H1 (cell line): ENCODE results near the gene TIMM10. TPM values are rescaled to one million over a fixed set of nuclear protein-coding genes. Genes with fewer than 3 reads are reported as not detected.

Experiments
- CTCF ChIA-PET: fragments of 300-600 bp; sonication (Branson Sonifier 250); formaldehyde crosslinking; loops from one replicate; lab custom pipeline; 2021; ENCODE audit not compliant: partially characterized antibody; lab: Charles Lee
- POLR2A ChIA-PET: fragments of 300-600 bp; sonication (Branson Sonifier 250); formaldehyde crosslinking; loops from one replicate; lab custom pipeline; 2021; ENCODE audit warnings: inconsistent platforms; ENCODE audit not compliant: partially characterized antibody; lab: Charles Lee
- DNase-seq, 2 experiments: peaks; one replicate each; pipeline versions ENCODE4 v3.0.0 to v3.0.0-alpha.2; 2010 to 2022; ENCODE audit warnings: low spot score in 2 of 2, low read depth in 1 of 2, mixed read lengths in 1 of 2
- FAIRE-seq: peaks from 2 replicates; lab custom pipeline; 2011; peaks lifted over from hg19 to GRCh38; lab: Jason Lieb, UNC
- H2AFZ ChIP-seq: 2 replicates; pipeline ENCODE4 v1.8.1; 2012; ENCODE audit warnings: low read length, inconsistent platforms
- H2AK5ac ChIP-seq: 2 replicates; pipeline ENCODE4 v1.6.1; 2013; ENCODE audit warnings: low read depth, low read length
- H2BK120ac ChIP-seq: replicated peaks from 2 replicates; pipeline ENCODE3; 2013; ENCODE audit warnings: low read depth, low read length, inconsistent platforms
- H2BK12ac ChIP-seq: 2 replicates; pipeline ENCODE4 v1.6.1; 2013; ENCODE audit warnings: low read depth, low read length
- H2BK15ac ChIP-seq: 2 replicates; pipeline ENCODE4 v1.6.1; 2013; ENCODE audit warnings: low read length
- H2BK20ac ChIP-seq: 2 replicates; pipeline ENCODE4 v1.6.1; 2013; ENCODE audit warnings: low read length
- H2BK5ac ChIP-seq: 2 replicates; pipeline ENCODE4 v1.6.1; 2013; ENCODE audit warnings: low read depth, low read length
- H3K14ac ChIP-seq: 2 replicates; pipeline ENCODE4 v1.6.1; 2013; ENCODE audit warnings: inconsistent platforms; ENCODE audit not compliant: insufficient read length
- H3K18ac ChIP-seq: 2 replicates; pipeline ENCODE4 v1.6.1; 2013; ENCODE audit warnings: low read length; ENCODE audit errors: extremely low read depth
- H3K23ac ChIP-seq: 2 replicates; pipeline ENCODE4 v1.6.1; 2013; ENCODE audit warnings: inconsistent platforms; ENCODE audit not compliant: insufficient read length
- H3K23me2 ChIP-seq: 2 replicates; pipeline ENCODE4 v1.6.1; 2013; ENCODE audit warnings: low read depth, low read length
- H3K27ac ChIP-seq: 2 replicates; pipeline ENCODE4 v1.6.1; 2011; ENCODE audit warnings: low read depth, low read length, inconsistent platforms
- H3K27me3 ChIP-seq, 4 experiments: replicated peaks in 1 of 4; 1 replicate in 1 of 4; 2 replicates in 3 of 4; pipeline versions ENCODE4 v1.6.1 to v1.8.1; 2011 to 2013; ENCODE audit warnings: low read length in 3 of 4, mild to moderate bottlenecking in 3 of 4, inconsistent platforms in 2 of 4, mixed read lengths in 2 of 4, moderate library complexity in 1 of 4; ENCODE audit not compliant: control insufficient read depth in 3 of 4, insufficient read depth in 3 of 4; ENCODE audit errors: extremely low read depth in 1 of 4
- H3K36me3 ChIP-seq, 4 experiments: 2 replicates each; pipeline versions ENCODE4 v1.6.1 to v1.8.1; 2011 to 2013; ENCODE audit warnings: mild to moderate bottlenecking in 4 of 4, low read length in 3 of 4, moderate library complexity in 2 of 4, control low read depth in 1 of 4, inconsistent platforms in 1 of 4; ENCODE audit not compliant: insufficient read depth in 4 of 4, control insufficient read depth in 2 of 4
- H3K4ac ChIP-seq: replicated peaks from 2 replicates; pipeline ENCODE3; 2013; ENCODE audit warnings: low read length, low read depth, mixed read lengths, inconsistent platforms; ENCODE audit not compliant: insufficient read length
- H3K4me1 ChIP-seq, 4 experiments: replicated peaks in 1 of 4; 1 replicate in 1 of 4; 2 replicates in 3 of 4; pipeline versions ENCODE4 v1.6.1 to v1.8.1; 2011 to 2013; ENCODE audit warnings: low read length in 3 of 4, inconsistent platforms in 2 of 4, mixed read lengths in 1 of 4; ENCODE audit not compliant: insufficient read depth in 4 of 4, control insufficient read depth in 3 of 4
- H3K4me2 ChIP-seq, 2 experiments: 2 replicates each; pipeline versions ENCODE4 v1.6.1 to v1.8.1; 2011 to 2013; ENCODE audit warnings: low read depth in 2 of 2, low read length in 2 of 2, control low read depth in 1 of 2, inconsistent platforms in 1 of 2, mild to moderate bottlenecking in 1 of 2; ENCODE audit not compliant: insufficient read depth in 1 of 2
- H3K4me3 ChIP-seq, 4 experiments: fragments of 200-600, 300-600 bp in 1 of 4; sonication (generic), shearing (Covaris generic), sonication (Bioruptor Twin) in 1 of 4; 2 replicates each; pipeline versions ENCODE4 v1.5.1 to v1.8.1; 2011 to 2016; ENCODE audit warnings: low read length in 4 of 4, low read depth in 3 of 4, control low read depth in 2 of 4, inconsistent platforms in 2 of 4, mild to moderate bottlenecking in 2 of 4, mixed read lengths in 1 of 4, moderate library complexity in 1 of 4; ENCODE audit not compliant: insufficient read depth in 2 of 4; ENCODE audit errors: extremely low read depth in 1 of 4
- H3K56ac ChIP-seq: replicated peaks from 2 replicates; pipeline ENCODE3; 2013; ENCODE audit warnings: low read depth, mild to moderate bottlenecking, mixed read lengths, low read length, inconsistent platforms; ENCODE audit not compliant: insufficient read length
- H3K79me1 ChIP-seq: 2 replicates; pipeline ENCODE4 v1.6.1; 2013; ENCODE audit warnings: low read depth, low read length, control low read depth
- H3K79me2 ChIP-seq, 2 experiments: 2 replicates each; pipeline versions ENCODE4 v1.6.1 to v1.8.1; 2012 to 2013; ENCODE audit warnings: low read length in 2 of 2, mild to moderate bottlenecking in 2 of 2, inconsistent platforms in 1 of 2; ENCODE audit not compliant: insufficient read depth in 2 of 2, control insufficient read depth in 1 of 2
- H3K9ac ChIP-seq, 4 experiments: replicated peaks in 1 of 4; 1 replicate in 1 of 4; 2 replicates in 3 of 4; pipeline versions ENCODE4 v1.6.1 to v1.8.1; 2011 to 2013; ENCODE audit warnings: low read depth in 3 of 4, low read length in 3 of 4, control low read depth in 2 of 4, mild to moderate bottlenecking in 2 of 4, moderate library complexity in 2 of 4, inconsistent platforms in 1 of 4; ENCODE audit errors: extremely low read depth in 1 of 4
- H3K9me3 ChIP-seq, 2 experiments: 2 replicates each; pipeline versions ENCODE4 v1.6.1 to v1.8.1; 2012 to 2013; ENCODE audit warnings: mild to moderate bottlenecking in 2 of 2, moderate library complexity in 2 of 2, control low read depth in 1 of 2, inconsistent platforms in 1 of 2, low read depth in 1 of 2, low read length in 1 of 2, mixed read lengths in 1 of 2; ENCODE audit not compliant: insufficient read depth in 2 of 2
- H4K20me1 ChIP-seq, 2 experiments: replicated peaks in 1 of 2; 2 replicates each; pipeline versions ENCODE3 to v1.8.1; 2011 to 2013; ENCODE audit warnings: inconsistent platforms in 2 of 2, low read length in 2 of 2, mild to moderate bottlenecking in 1 of 2; ENCODE audit not compliant: insufficient read depth in 2 of 2, control insufficient read depth in 1 of 2
- H4K5ac ChIP-seq: 2 replicates; pipeline ENCODE4 v1.6.1; 2013; ENCODE audit warnings: low read length, low read depth, mixed read lengths, inconsistent platforms; ENCODE audit not compliant: insufficient read length
- H4K8ac ChIP-seq: 2 replicates; pipeline ENCODE4 v1.8.0; 2013; ENCODE audit warnings: mild to moderate bottlenecking, moderate library complexity, low read length, inconsistent platforms; ENCODE audit not compliant: insufficient read depth; ENCODE audit errors: extremely low read depth
- H4K91ac ChIP-seq: replicated peaks from 2 replicates; pipeline ENCODE3; 2013; ENCODE audit warnings: low read length, mixed read lengths, inconsistent platforms; ENCODE audit not compliant: insufficient read length
- BRCA1 ChIP-seq: IDR thresholded peaks from 2 replicates; pipeline ENCODE4 v1.6.1; 2012; ENCODE audit warnings: low read depth, low read length, improper control_type of control experiment
- CBX5 ChIP-seq: fragments of 300-800, 300-1000 bp; sonication (generic); IDR thresholded peaks from 2 replicates; pipeline ENCODE4 v1.7.1; 2016; ENCODE audit warnings: antibody characterized with exemption, low read length, low read depth
- CREB1 ChIP-seq: IDR thresholded peaks from 2 replicates; pipeline ENCODE4 v1.6.1; 2012; ENCODE audit warnings: inconsistent platforms
- FOSL1 ChIP-seq: IDR thresholded peaks from 2 replicates; pipeline ENCODE4 v1.6.1; 2011; ENCODE audit warnings: mild to moderate bottlenecking, low read depth, low read length, moderate library complexity; ENCODE audit not compliant: insufficient read depth
- GABPA ChIP-seq: IDR thresholded peaks from 2 replicates; pipeline ENCODE4 v1.6.1; 2011; ENCODE audit warnings: mild to moderate bottlenecking, low read length, moderate library complexity, borderline replicate concordance; ENCODE audit not compliant: insufficient read depth
- JUND ChIP-seq: IDR thresholded peaks from 2 replicates; pipeline ENCODE4 v1.6.1; 2011; ENCODE audit warnings: mild to moderate bottlenecking, improper control_type of control experiment, low read length
- KDM1A ChIP-seq: fragments of 200-600, 300-600 bp; sonication (generic); IDR thresholded peaks from 2 replicates; pipeline ENCODE4 v1.7.1; 2016; ENCODE audit warnings: mild to moderate bottlenecking, low read length, borderline replicate concordance
- KDM4A ChIP-seq: IDR thresholded peaks from one replicate; pipeline ENCODE4 v1.7.1; 2012; ENCODE audit warnings: low read depth, mild to moderate bottlenecking, moderate library complexity, low read length, inconsistent platforms; ENCODE audit not compliant: severe bottlenecking
- TAF7 ChIP-seq: optimal IDR thresholded peaks from 2 replicates; pipeline ENCODE3; 2011; ENCODE audit warnings: low read depth, mild to moderate bottlenecking, inconsistent platforms, low read length, moderate library complexity, borderline replicate concordance
- WGBS, 2 experiments: shearing (Covaris generic) in 1 of 2; methylation state at CpG; one replicate each; pipeline versions ENCODE4 v1.1.6 to v1.1.7; 2013 to 2015; ENCODE audit warnings: low lambda C conversion rate in 2 of 2, mixed read lengths in 2 of 2, inconsistent platforms in 1 of 2, low coverage in 1 of 2, missing lambda C conversion rate in 1 of 2; ENCODE audit not compliant: insufficient replicate concordance in 2 of 2, insufficient coverage in 1 of 2, insufficient read length in 1 of 2; ENCODE audit errors: extremely low coverage in 1 of 2, missing lambda C conversion rate in 1 of 2; 5-methylcytosine and 5-hydroxymethylcytosine counted together
- polyA plus RNA-seq, 7 experiments: library from polyadenylated mRNA; depleted of rRNA in 3 of 7; stranded (reverse) in 5 of 7; unstranded in 2 of 7; fragments of >200 nt in 5 of 7; fragments of 200-250 nt in 2 of 7; gene quantifications; 1 replicate in 5 of 7; 2 replicates in 1 of 7; 4 replicates in 1 of 7; pipeline versions ENCODE4 v1.2.1 to v1.2.3, GENCODE V29; 2011 to 2013; ENCODE audit warnings: missing spikeins in 2 of 7, mixed read lengths in 2 of 7
- total RNA-seq: library from RNA; stranded (reverse); fragmentation: NEBNext Ultra II Directional; extraction: Animal tissue kit (Norgen Biotek cat#: 25700); gene quantifications from 2 replicates; pipeline ENCODE4 v1.2.1, GENCODE V29; 2021

TIMM10 gene
- total and polyA plus RNA-seq, 2 of the 8 experiments (the other 6 are each of a cell fraction or from before 2014, with no cell fraction given), result 117 to 227 TPM

DNA sequence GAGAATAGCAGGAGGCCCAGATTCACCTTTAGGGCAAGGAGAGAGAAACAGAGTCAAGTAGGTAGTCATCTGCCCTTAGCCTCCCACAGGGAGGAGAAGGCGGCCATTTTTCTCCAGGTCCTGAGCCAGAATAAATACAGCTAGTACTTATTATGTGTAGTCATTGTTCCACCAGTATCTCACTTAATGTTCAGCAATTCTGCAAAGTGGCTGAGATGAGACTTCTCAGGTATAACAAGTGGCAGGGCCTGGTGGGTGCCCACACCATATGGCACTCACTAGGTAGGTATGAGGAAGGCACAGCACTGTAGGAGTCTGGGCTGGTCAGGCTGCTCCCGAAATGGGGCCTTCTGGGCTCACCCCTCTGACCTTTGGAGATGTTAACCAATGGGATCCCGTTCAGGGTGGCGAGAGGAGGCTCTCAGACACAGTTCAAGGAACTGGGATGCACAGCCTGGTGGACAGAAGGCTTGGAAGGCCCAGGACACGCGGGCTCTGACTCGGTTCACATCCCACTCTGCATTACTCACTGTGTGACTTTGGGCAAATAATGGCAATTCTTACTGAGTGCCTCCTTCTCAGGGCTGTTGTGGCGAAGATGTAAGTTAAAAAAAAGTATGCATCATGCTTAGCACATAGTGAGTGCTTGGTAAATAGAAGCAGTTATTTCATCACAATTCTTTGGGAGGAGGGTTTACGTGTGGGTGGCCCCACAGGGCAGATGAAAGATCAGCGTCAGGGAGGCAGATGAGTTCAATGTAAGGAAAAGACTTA lies 45.1 kb downstream of the TIMM10 start:
- Histone ChIP-seq H4K91ac (no peak overlapping the region), H3K4me1 (peaks cover 0 to 12% (median 3%) of the 10 kb centered on the region in 4 experiments; a peak in 6 of 7 replicates), H3K27me3 (peaks cover 0 to 13% (median 10%) of the 10 kb centered on the region in 4 experiments; a peak in 5 of 7 replicates), H2BK20ac (no peak overlapping the region), H2AK5ac (no peak overlapping the region), H3K4me3 (no peak overlapping the region), H2BK15ac (no peak overlapping the region), H2AFZ (no peak overlapping the region), H3K36me3 (peaks cover 0 to 9% (median 1%) of the 10 kb centered on the region in 4 experiments; a peak in 3 of 8 replicates), H3K4me2 (no peak overlapping the region), H3K79me1 (no peaks in the 10 kb centered on the region), H2BK5ac (no peak overlapping the region), H3K14ac (no peak overlapping the region), H2BK12ac (no peak overlapping the region), H2BK120ac (no peak overlapping the region), H3K56ac (no peak overlapping the region), H3K9ac (no peak overlapping the region), H4K8ac (no peak overlapping the region), H3K9me3 (no peaks in the 10 kb centered on the region), H4K5ac (no peak overlapping the region), H3K4ac (no peak overlapping the region), H3K79me2 (no peaks in the 10 kb centered on the region), H3K23ac (no peak overlapping the region), H3K23me2 (peaks cover 8% of the 10 kb centered on the region; the same call in 1 of the 2 replicates), H3K27ac (no peak overlapping the region), H4K20me1 (peaks cover 0 to 2% of the 10 kb centered on the region in 2 experiments), H3K18ac (no peak overlapping the region)
- FAIRE-seq, result no peak
- TF ChIP-seq TAF7 (no peak), KDM1A (no peak), CBX5 (no peak), KDM4A (no peak), CREB1 (no peak), BRCA1 (no peak), FOSL1 (no peak), JUND (no peak), GABPA (no peak)
- no peak for DNase-seq
- WGBS, 2 experiments, result 94% methylated on average over 10 of the region's 10 CpGs; no CpG with 5 or more reads in 1 of the 2 experiments
- ChIA-PET CTCF (interaction anchor here (1.6 to 33.7 kb wide), 4 partner anchors 8 to 40 kb away, joined by 6 to 1146 read pairs (median 322); partner anchors contain the start of genes RTN4RL2, SLC43A1, SMTNL1 and TIMM10), POLR2A (interaction anchor here (0.6 to 11.2 kb wide), 6 partner anchors 9 to 154 kb away, joined by 3 to 141 read pairs (median 4); partner anchors contain the start of genes RTN4RL2 and SLC43A1)
